Neural crest cell (in vitro differentiated cells): Measurements from ENCODE around the gene CCDC89. TPM values are rescaled to one million over a fixed set of nuclear protein-coding genes. Genes with fewer than 3 reads are reported as not detected.

Experiments
- DNase-seq: peaks from one replicate; pipeline ENCODE4 v3.0.0; 2021; ENCODE audit warnings: low read depth, mixed read lengths, low spot score
- H3K27ac Mint-ChIP-seq: one replicate; pipeline ENCODE4 v1.8.0; 2021; ENCODE audit warnings: mild to moderate bottlenecking, mixed read lengths; ENCODE audit not compliant: unreplicated experiment
- H3K27me3 Mint-ChIP-seq: 2 replicates; pipeline ENCODE4 v1.8.0; 2021; ENCODE audit warnings: low read depth, mild to moderate bottlenecking, mixed read lengths
- H3K36me3 Mint-ChIP-seq: 2 replicates; pipeline ENCODE4 v1.8.0; 2021; ENCODE audit warnings: low read depth, mild to moderate bottlenecking, mixed read lengths
- H3K4me1 Mint-ChIP-seq: 2 replicates; pipeline ENCODE4 v1.8.0; 2021; ENCODE audit warnings: mixed read lengths
- H3K4me3 Mint-ChIP-seq: one replicate; pipeline ENCODE4 v1.8.0; 2021; ENCODE audit warnings: mild to moderate bottlenecking, mixed read lengths
- H3K9me3 Mint-ChIP-seq: 2 replicates; pipeline ENCODE4 v1.8.0; 2021; ENCODE audit warnings: mixed read lengths
- CTCF ChIP-seq: fragments of 200-600 bp; sonication (generic); conservative IDR thresholded peaks from 2 replicates; pipeline ENCODE4 v1.5.0; 2021; ENCODE audit warnings: antibody characterized with exemption, mild to moderate bottlenecking
- total RNA-seq: library from RNA; stranded (reverse); gene quantifications from 2 replicates; pipeline ENCODE4 v1.2.1, GENCODE V29; 2021

CCDC89 gene
- total RNA-seq, 1 donor from 2014 or later, result not detected

GRCh38 chr11:85723088-85723487, 37.1 kb upstream of the CCDC89 start:
- Mint-ChIP-seq H3K27me3 (no peaks in the 10 kb centered on the region), H3K4me3 (no peak overlapping the region), H3K9me3 (peaks cover 4% of the 10 kb centered on the region), H3K4me1 (peaks cover 23% of the 10 kb centered on the region), H3K36me3 (peaks cover 3% of the 10 kb centered on the region), H3K27ac (peak overlapping the region; percentile 32)
- DNase-seq, result no peak
- no peak for TF ChIP-seq CTCF

- TF ChIP-seq CTCF, result no peak
- Mint-ChIP-seq H3K36me3 (no peaks in the 10 kb centered on the region), H3K9me3 (no peaks in the 10 kb centered on the region), H3K4me1 (peaks cover 41% of the 10 kb centered on the region), H3K27ac (no peak overlapping the region), H3K4me3 (no peak overlapping the region), H3K27me3 (no peaks in the 10 kb centered on the region)
- DNase-seq, result no peak
Measured at GRCh38 chr11:85721191-85721590, 35.2 kb upstream of the CCDC89 start.

GRCh38 chr11:85718991-85719807, 33.2 kb upstream of the CCDC89 start:
- no peaks in the 10 kb centered on the region for H3K36me3 Mint-ChIP-seq
- TF ChIP-seq CTCF, result no peak
- DNase-seq, result peak; percentile 30
- peak overlapping the region; percentile 91 for H3K27ac Mint-ChIP-seq
- peaks cover 48% of the 10 kb centered on the region for H3K4me1 Mint-ChIP-seq
- peak overlapping the region; percentile 84 for H3K4me3 Mint-ChIP-seq
- H3K27me3 Mint-ChIP-seq, result no peaks in the 10 kb centered on the region
- no peaks in the 10 kb centered on the region for H3K9me3 Mint-ChIP-seq

- H3K4me3 Mint-ChIP-seq, result peak overlapping the region; percentile 84
Measured at GRCh38 chr11:85718126-85718943, 32.3 kb upstream of the CCDC89 start.

GRCh38 chr11:85717429-85717828, 31.4 kb upstream of the CCDC89 start:
- H3K4me3 Mint-ChIP-seq, result no peak overlapping the region
- DNase-seq, result no peak
- no peak overlapping the region for H3K27ac Mint-ChIP-seq
- TF ChIP-seq CTCF, result no peak
- H3K27me3 Mint-ChIP-seq, result no peaks in the 10 kb centered on the region
- no peaks in the 10 kb centered on the region for H3K36me3 Mint-ChIP-seq
- H3K4me1 Mint-ChIP-seq, result peaks cover 53% of the 10 kb centered on the region
- no peaks in the 10 kb centered on the region for H3K9me3 Mint-ChIP-seq

More at GRCh38 chr11:85718126-85718943, 32.3 kb upstream of the CCDC89 start:
- no peaks in the 10 kb centered on the region for H3K9me3 Mint-ChIP-seq
- no peak for DNase-seq
- no peaks in the 10 kb centered on the region for H3K27me3 Mint-ChIP-seq
- no peak for TF ChIP-seq CTCF
- H3K4me1 Mint-ChIP-seq, result peaks cover 53% of the 10 kb centered on the region
- H3K36me3 Mint-ChIP-seq, result no peaks in the 10 kb centered on the region
- H3K27ac Mint-ChIP-seq, result peak overlapping the region; percentile 91
